Measurements from ENCODE around the gene CORO6.
A peak's percentile ranks its signal among the peaks of the same experiment; 100 is the strongest.

The CORO6 gene

DNA sequence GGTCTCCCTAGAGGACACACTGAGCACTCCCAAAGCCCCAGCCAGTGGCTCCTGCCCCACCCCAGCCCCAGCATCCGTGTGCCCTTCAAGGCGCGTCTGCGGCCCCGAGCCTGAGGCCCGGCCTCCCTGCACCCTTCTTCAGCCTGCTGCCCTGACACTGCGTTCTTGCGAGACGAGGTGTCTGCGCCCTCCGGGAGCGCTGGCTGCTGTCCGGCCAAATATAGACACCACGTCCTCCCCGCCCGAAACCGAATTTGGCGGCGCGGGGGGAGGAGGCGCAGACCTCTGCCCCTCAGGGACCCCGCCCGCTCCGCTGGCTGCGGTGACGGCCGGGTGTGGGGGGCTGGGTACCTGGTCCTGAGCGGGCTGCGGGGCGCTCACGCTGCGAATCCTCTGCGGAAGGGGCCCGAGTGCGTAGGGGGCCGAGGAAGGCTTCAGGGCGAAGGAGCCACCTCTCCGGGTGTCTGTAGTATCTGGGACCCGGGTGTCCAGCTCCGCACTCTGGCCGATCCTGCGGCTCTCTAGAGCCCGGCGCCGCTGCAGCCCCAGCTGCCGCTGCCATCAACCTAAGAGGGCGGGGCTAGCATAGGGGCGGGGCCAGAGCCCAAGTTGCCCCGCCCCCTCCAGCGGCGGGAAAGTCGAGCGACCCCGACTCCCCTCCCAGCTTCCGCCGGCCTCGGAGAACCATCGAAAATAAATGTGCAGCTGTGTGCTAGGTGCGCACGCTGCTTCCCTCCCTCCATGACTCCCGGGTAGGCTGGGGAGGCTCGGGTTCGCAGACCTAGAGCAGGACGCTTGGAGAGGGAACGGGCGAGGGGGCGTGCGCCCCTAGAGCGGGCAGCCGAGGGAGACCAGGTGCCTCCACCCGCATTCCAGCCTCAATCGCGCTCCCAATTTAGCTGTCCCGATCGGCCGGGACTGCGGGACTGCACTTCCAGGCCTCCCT is at the start of gene CORO6:
Gene CORO6, minus strand, starts transcription at position 576 of the 946 bp plus-strand sequence. CDS start 1,491 bp downstream, outside the sequence.
- peak within 1 kb of the TSS; percentile 37 to 47 for H3K9ac ChIP-seq (ENCODE audit: low read depth in 1 of 2, low read length in 2 of 2)
- peaks cover 0 to 3% of the 10 kb centered on the region in 2 donors for H3K36me3 ChIP-seq (ENCODE audit: control insufficient read depth in 1 of 2, insufficient read depth in 2 of 2, low read length in 2 of 2)
- peaks cover 14 to 15% of the 10 kb centered on the region in 2 donors for H3K4me1 ChIP-seq (ENCODE audit: control insufficient read depth in 1 of 2, insufficient read depth in 2 of 2, low read length in 2 of 2)
- H3K9me3 ChIP-seq (ENCODE audit: control insufficient read depth in 1 of 2, low read length in 2 of 2): no peaks in the 10 kb centered on the region
- H3K4me3 ChIP-seq (ENCODE audit: low read depth in 1 of 2, low read length in 2 of 2): peak within 1 kb of the TSS; percentile 66
- H3K27ac ChIP-seq (ENCODE audit: low read depth, low read length): no peak within 1 kb of the TSS
- peaks cover 6 to 14% of the 10 kb centered on the region in 2 donors for H3K27me3 ChIP-seq (ENCODE audit: control insufficient read depth in 1 of 2, insufficient read depth in 2 of 2, low read length in 2 of 2)

DNA sequence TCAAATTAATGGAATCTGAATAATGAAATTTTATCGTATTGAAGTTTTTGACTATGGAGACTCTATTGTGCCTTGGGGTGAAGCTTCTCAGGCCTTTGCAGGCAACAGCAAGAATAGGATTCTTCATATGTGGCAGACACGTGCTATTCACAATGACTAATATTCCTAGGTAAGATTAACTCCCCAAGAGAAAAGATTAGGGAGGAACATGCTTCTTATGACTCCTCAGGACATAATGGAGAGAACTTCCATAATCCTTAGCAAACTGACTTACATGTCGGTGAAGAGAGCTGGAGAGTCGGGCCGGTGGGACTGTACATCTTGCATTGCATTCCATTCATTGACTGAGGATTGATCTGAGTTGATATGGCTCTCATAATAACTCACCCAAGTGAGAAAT is 48.9 kb upstream of the CORO6 start:
- Histone ChIP-seq H3K36me3 (ENCODE audit: control insufficient read depth in 1 of 2, insufficient read depth in 2 of 2, low read length in 2 of 2) (peaks cover 12 to 45% of the 10 kb centered on the region in 2 donors), H3K27ac (ENCODE audit: low read depth, low read length) (no peak overlapping the region), H3K4me3 (ENCODE audit: low read depth in 1 of 2, low read length in 2 of 2) (no peak overlapping the region), H3K27me3 (ENCODE audit: control insufficient read depth in 1 of 2, insufficient read depth in 2 of 2, low read length in 2 of 2) (no peaks in the 10 kb centered on the region), H3K4me1 (ENCODE audit: control insufficient read depth in 1 of 2, insufficient read depth in 2 of 2, low read length in 2 of 2) (no peaks in the 10 kb centered on the region), H3K9me3 (ENCODE audit: control insufficient read depth in 1 of 2, low read length in 2 of 2) (no peaks in the 10 kb centered on the region), H3K9ac (ENCODE audit: low read depth in 1 of 2, low read length in 2 of 2) (no peak overlapping the region)

DNA sequence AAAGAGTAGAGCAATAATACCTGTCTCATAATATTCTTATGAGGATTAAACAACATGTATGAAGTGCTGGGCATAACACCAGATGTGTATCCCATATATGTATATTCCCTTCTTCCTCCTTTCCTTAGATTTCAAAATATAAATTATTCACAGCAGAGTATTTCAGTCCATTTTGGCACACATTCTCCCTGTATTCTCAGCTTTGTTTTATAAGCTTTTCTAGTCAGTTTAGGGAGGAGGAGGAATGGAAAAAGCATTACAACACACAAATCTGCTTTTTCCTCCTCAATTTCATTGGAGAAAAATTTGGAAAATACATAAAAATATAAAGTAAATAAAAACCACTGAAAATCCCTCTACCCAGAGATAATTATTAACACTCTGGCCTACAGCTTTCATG is 46.6 kb upstream of the CORO6 start:
- Histone ChIP-seq H3K27ac (ENCODE audit: low read depth, low read length) (no peak overlapping the region), H3K9me3 (ENCODE audit: control insufficient read depth in 1 of 2, low read length in 2 of 2) (no peaks in the 10 kb centered on the region), H3K4me3 (ENCODE audit: low read depth in 1 of 2, low read length in 2 of 2) (no peak overlapping the region), H3K27me3 (ENCODE audit: control insufficient read depth in 1 of 2, insufficient read depth in 2 of 2, low read length in 2 of 2) (no peaks in the 10 kb centered on the region), H3K4me1 (ENCODE audit: control insufficient read depth in 1 of 2, insufficient read depth in 2 of 2, low read length in 2 of 2) (peaks cover 0 to 10% of the 10 kb centered on the region in 2 donors), H3K36me3 (ENCODE audit: control insufficient read depth in 1 of 2, insufficient read depth in 2 of 2, low read length in 2 of 2) (peaks cover 12 to 46% of the 10 kb centered on the region in 2 donors), H3K9ac (ENCODE audit: low read depth in 1 of 2, low read length in 2 of 2) (no peak overlapping the region)

DNA sequence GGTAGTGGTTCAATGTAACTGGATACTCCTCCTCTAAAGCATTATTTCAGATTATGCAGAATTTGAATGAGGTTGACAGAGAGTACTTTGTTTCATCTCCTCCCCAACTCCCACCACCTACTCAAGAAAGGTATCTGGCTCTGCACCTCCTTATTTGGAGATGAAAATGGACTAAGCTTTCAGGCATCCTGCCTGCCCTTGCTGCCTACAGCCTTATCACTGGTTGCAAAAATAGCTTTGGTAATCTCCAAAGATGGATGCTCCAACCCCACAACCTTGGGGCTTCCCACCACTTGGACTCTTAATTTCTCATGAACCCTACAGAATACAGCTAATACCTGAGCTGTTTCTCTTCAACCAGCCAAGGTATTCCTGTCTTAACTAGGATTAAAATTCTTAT is 45.3 kb upstream of the CORO6 start:
- H3K9ac ChIP-seq (ENCODE audit: low read depth in 1 of 2, low read length in 2 of 2): no peak overlapping the region
- no peak overlapping the region for H3K4me3 ChIP-seq (ENCODE audit: low read depth in 1 of 2, low read length in 2 of 2)
- peaks cover 0 to 10% of the 10 kb centered on the region in 2 donors for H3K4me1 ChIP-seq (ENCODE audit: control insufficient read depth in 1 of 2, insufficient read depth in 2 of 2, low read length in 2 of 2)
- H3K27me3 ChIP-seq (ENCODE audit: control insufficient read depth in 1 of 2, insufficient read depth in 2 of 2, low read length in 2 of 2): no peaks in the 10 kb centered on the region
- H3K9me3 ChIP-seq (ENCODE audit: control insufficient read depth in 1 of 2, low read length in 2 of 2): no peaks in the 10 kb centered on the region
- H3K36me3 ChIP-seq (ENCODE audit: control insufficient read depth in 1 of 2, insufficient read depth in 2 of 2, low read length in 2 of 2): peaks cover 19 to 47% of the 10 kb centered on the region in 2 donors
- H3K27ac ChIP-seq (ENCODE audit: low read depth, low read length): no peak overlapping the region

DNA sequence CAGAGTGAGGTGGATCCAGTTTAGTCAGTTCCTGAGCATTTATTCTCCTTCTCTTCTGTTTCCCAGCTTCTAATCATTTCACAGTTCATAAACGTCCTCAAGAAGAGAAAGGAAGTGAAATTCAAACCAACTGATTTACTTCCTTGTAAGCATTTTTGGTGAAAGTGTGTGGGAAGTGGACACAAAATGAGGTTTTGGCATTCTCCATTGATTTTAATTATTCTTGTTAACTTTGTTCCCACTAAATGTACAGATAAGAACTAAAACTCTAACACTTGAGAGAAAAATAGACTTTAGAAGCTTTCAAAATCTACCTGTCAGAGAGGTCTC is 42.7 kb upstream of the CORO6 start:
- peaks cover 11 to 41% of the 10 kb centered on the region in 2 donors for H3K36me3 ChIP-seq (ENCODE audit: control insufficient read depth in 1 of 2, insufficient read depth in 2 of 2, low read length in 2 of 2)
- peaks cover 0 to 10% of the 10 kb centered on the region in 2 donors for H3K4me1 ChIP-seq (ENCODE audit: control insufficient read depth in 1 of 2, insufficient read depth in 2 of 2, low read length in 2 of 2)
- H3K27me3 ChIP-seq (ENCODE audit: control insufficient read depth in 1 of 2, insufficient read depth in 2 of 2, low read length in 2 of 2): no peaks in the 10 kb centered on the region
- no peak overlapping the region for H3K4me3 ChIP-seq (ENCODE audit: low read depth in 1 of 2, low read length in 2 of 2)
- H3K27ac ChIP-seq (ENCODE audit: low read depth, low read length): no peak overlapping the region
- H3K9me3 ChIP-seq (ENCODE audit: control insufficient read depth in 1 of 2, low read length in 2 of 2): no peaks in the 10 kb centered on the region
- no peak overlapping the region for H3K9ac ChIP-seq (ENCODE audit: low read depth in 1 of 2, low read length in 2 of 2)

DNA sequence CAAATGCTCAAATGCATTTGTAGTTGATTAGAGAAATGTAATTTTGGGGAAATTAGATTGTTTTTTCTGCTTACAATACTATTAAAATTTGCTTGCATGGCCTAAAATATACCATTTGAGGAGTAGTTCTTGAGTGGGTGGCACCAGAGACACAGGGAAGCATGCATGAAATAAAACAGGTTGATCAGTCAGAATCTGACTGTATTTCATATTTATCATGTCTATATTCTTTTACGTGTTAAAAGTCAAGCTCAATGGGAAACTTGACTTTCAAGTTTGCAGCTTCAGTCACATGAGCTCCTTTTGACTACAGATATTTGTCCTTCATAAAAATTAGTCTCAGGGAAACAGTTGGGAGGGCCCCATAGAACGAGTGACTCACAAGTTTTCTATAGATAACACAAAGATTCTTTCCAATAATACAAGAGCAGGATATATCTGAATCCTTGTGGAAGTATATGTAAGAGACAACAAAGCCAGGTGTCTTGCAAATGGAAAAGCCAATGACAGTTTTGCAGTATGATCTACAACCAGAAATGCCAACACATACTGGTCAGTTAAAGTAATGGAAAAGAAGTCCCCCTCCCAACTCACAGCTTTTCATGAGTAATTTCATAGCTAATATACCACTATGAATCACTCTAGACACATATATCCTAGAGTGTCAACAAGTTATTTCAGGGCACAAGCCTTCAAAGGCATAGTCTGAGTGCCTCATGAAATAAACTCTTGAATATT is 42.2 kb upstream of the CORO6 start:
- peaks cover 0 to 10% of the 10 kb centered on the region in 2 donors for H3K4me1 ChIP-seq (ENCODE audit: control insufficient read depth in 1 of 2, insufficient read depth in 2 of 2, low read length in 2 of 2)
- peaks cover 11 to 37% of the 10 kb centered on the region in 2 donors for H3K36me3 ChIP-seq (ENCODE audit: control insufficient read depth in 1 of 2, insufficient read depth in 2 of 2, low read length in 2 of 2)

DNA sequence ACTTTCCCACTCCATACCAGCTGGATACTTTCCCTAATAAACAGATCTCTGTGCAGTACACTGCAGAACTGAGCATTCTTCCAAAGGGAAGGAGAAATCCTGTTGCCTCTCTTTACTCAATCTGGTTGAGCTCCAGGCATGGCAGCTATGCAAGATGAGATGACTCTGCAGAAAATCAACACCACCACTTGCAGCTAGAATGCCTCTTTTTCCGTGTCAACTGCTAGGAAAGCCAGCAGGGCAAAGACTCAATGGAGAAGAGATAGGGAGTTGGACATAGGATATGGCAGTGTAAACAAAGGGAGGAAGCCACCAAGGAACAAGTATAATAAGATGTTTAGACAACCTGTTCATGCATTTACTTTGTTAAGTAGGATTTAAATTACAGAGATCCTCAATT is 40.4 kb upstream of the CORO6 start:
- H3K36me3 ChIP-seq (ENCODE audit: control insufficient read depth in 1 of 2, insufficient read depth in 2 of 2, low read length in 2 of 2): peaks cover 11 to 33% of the 10 kb centered on the region in 2 donors

More for the DNA sequence above, 42.2 kb upstream of the CORO6 start:
- no peaks in the 10 kb centered on the region for H3K9me3 ChIP-seq (ENCODE audit: control insufficient read depth in 1 of 2, low read length in 2 of 2)
- H3K4me3 ChIP-seq (ENCODE audit: low read depth in 1 of 2, low read length in 2 of 2): no peak overlapping the region
- no peak overlapping the region for H3K9ac ChIP-seq (ENCODE audit: low read depth in 1 of 2, low read length in 2 of 2)
- H3K27me3 ChIP-seq (ENCODE audit: control insufficient read depth in 1 of 2, insufficient read depth in 2 of 2, low read length in 2 of 2): no peaks in the 10 kb centered on the region
- no peak overlapping the region for H3K27ac ChIP-seq (ENCODE audit: low read depth, low read length)

DNA sequence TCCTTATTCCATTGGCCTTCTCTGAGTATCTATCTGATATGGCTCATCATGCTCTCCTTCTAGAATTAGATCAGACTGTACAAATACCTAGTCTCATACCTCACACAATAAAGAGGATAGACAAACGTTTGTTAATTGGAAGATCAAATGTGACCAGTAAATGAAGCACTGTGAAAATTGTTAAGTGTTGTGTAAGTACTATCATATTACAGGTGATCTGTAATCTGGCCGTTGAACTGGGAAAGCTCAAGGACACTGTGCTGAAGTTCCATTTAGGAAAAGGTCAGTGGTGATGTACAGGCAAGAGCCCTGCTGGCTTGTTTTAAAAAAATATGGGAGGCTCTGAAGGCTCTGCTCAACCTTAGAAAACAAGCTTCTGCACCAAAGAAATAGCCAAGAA is 38.5 kb upstream of the CORO6 start:
- H3K4me3 ChIP-seq (ENCODE audit: low read depth in 1 of 2, low read length in 2 of 2): no peak overlapping the region
- H3K27me3 ChIP-seq (ENCODE audit: control insufficient read depth in 1 of 2, insufficient read depth in 2 of 2, low read length in 2 of 2): no peaks in the 10 kb centered on the region
- H3K4me1 ChIP-seq (ENCODE audit: control insufficient read depth in 1 of 2, insufficient read depth in 2 of 2, low read length in 2 of 2): peaks cover 0 to 10% of the 10 kb centered on the region in 2 donors
- H3K9ac ChIP-seq (ENCODE audit: low read depth in 1 of 2, low read length in 2 of 2): no peak overlapping the region
- no peak overlapping the region for H3K27ac ChIP-seq (ENCODE audit: low read depth, low read length)
- no peaks in the 10 kb centered on the region for H3K9me3 ChIP-seq (ENCODE audit: control insufficient read depth in 1 of 2, low read length in 2 of 2)
- H3K36me3 ChIP-seq (ENCODE audit: control insufficient read depth in 1 of 2, insufficient read depth in 2 of 2, low read length in 2 of 2): peaks cover 9 to 18% of the 10 kb centered on the region in 2 donors

More for the DNA sequence above, 40.4 kb upstream of the CORO6 start:
- H3K27me3 ChIP-seq (ENCODE audit: control insufficient read depth in 1 of 2, insufficient read depth in 2 of 2, low read length in 2 of 2): no peaks in the 10 kb centered on the region
- no peak overlapping the region for H3K9ac ChIP-seq (ENCODE audit: low read depth in 1 of 2, low read length in 2 of 2)
- H3K27ac ChIP-seq (ENCODE audit: low read depth, low read length): no peak overlapping the region
- peaks cover 0 to 10% of the 10 kb centered on the region in 2 donors for H3K4me1 ChIP-seq (ENCODE audit: control insufficient read depth in 1 of 2, insufficient read depth in 2 of 2, low read length in 2 of 2)
- H3K9me3 ChIP-seq (ENCODE audit: control insufficient read depth in 1 of 2, low read length in 2 of 2): no peaks in the 10 kb centered on the region
- no peak overlapping the region for H3K4me3 ChIP-seq (ENCODE audit: low read depth in 1 of 2, low read length in 2 of 2)

DNA sequence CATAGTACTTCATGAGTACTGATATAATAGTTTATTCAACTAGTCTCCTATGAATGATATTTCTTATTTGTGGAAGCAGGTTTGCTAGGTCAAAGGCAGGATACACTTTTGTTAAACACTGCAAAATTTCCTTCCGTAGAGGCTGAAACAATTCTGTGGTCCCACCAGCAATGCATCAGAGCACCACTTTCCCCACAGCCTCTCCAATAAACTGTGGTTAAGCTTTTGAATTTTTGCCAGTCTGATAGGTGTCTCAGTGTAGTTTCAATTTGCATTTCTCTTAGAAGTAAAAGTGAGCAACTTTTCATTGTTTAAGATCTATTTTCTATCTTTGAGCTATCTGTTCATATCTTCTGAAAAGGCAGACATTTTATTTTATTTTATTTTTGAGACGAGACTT is 36.4 kb upstream of the CORO6 start:
- Histone ChIP-seq H3K4me3 (ENCODE audit: low read depth in 1 of 2, low read length in 2 of 2) (no peak overlapping the region), H3K36me3 (ENCODE audit: control insufficient read depth in 1 of 2, insufficient read depth in 2 of 2, low read length in 2 of 2) (peaks cover 16 to 17% of the 10 kb centered on the region in 2 donors), H3K27ac (ENCODE audit: low read depth, low read length) (no peak overlapping the region), H3K27me3 (ENCODE audit: control insufficient read depth in 1 of 2, insufficient read depth in 2 of 2, low read length in 2 of 2) (no peaks in the 10 kb centered on the region), H3K9ac (ENCODE audit: low read depth in 1 of 2, low read length in 2 of 2) (no peak overlapping the region), H3K4me1 (ENCODE audit: control insufficient read depth in 1 of 2, insufficient read depth in 2 of 2, low read length in 2 of 2) (no peaks in the 10 kb centered on the region), H3K9me3 (ENCODE audit: control insufficient read depth in 1 of 2, low read length in 2 of 2) (no peaks in the 10 kb centered on the region)

DNA sequence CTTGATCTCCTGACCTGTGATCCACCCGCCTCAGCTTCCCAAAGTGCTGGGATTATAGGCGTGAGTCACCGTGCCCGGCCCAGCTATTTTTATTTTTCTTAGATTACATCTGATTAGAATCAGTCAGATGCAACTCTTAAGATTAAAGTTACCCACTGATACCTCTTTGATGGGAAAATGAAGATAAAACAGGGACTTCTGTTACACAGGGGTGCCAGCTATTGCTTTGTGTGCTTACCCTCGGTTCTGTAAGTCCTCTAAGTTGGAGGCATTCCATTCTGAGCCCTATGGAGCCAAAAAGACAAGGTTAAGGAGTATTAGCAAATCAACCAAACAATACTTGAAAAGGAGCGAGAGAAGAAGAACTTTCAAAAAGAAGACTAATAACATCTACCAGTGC is 32.6 kb upstream of the CORO6 start:
- Histone ChIP-seq H3K4me3 (ENCODE audit: low read depth in 1 of 2, low read length in 2 of 2) (no peak overlapping the region), H3K9ac (ENCODE audit: low read depth in 1 of 2, low read length in 2 of 2) (no peak overlapping the region), H3K27ac (ENCODE audit: low read depth, low read length) (no peak overlapping the region), H3K36me3 (ENCODE audit: control insufficient read depth in 1 of 2, insufficient read depth in 2 of 2, low read length in 2 of 2) (peaks cover 8 to 11% of the 10 kb centered on the region in 2 donors), H3K9me3 (ENCODE audit: control insufficient read depth in 1 of 2, low read length in 2 of 2) (no peaks in the 10 kb centered on the region), H3K27me3 (ENCODE audit: control insufficient read depth in 1 of 2, insufficient read depth in 2 of 2, low read length in 2 of 2) (no peaks in the 10 kb centered on the region), H3K4me1 (ENCODE audit: control insufficient read depth in 1 of 2, insufficient read depth in 2 of 2, low read length in 2 of 2) (no peaks in the 10 kb centered on the region)

Data from duodenal mucosa (tissue), 2 donors.